DND-41 (cell line): ENCODE results near the gene EYS.
"Not testable (repeated sequence)": the region's sequence is repeated elsewhere in the genome, so short reads cannot be mapped to it uniquely, and the experiment has no call there.

Experiments
- ATAC-seq: fragments of 200-7000 bp; cut with Tn5 transposase; 3 replicates; pipeline ENCODE4 v1.9.1; 2021; ENCODE audit warnings: low read depth; ENCODE audit not compliant: insufficient read depth
- DNase-seq: peaks from one replicate; pipeline ENCODE4 v3.0.0-alpha.2; 2020
- H2AFZ ChIP-seq: 2 replicates; pipeline ENCODE4 v1.6.0; 2012; ENCODE audit warnings: low read depth, low read length
- H3K27ac ChIP-seq: 2 replicates; pipeline ENCODE4 v1.5.1; 2012; ENCODE audit warnings: low read length, inconsistent platforms
- H3K27me3 ChIP-seq: fragments of 200-600 bp; sonication (generic); 2 replicates; pipeline ENCODE4 v1.6.0; 2012; ENCODE audit warnings: low read length, mild to moderate bottlenecking, inconsistent platforms; ENCODE audit not compliant: insufficient read depth, poor library complexity
- H3K36me3 ChIP-seq: 2 replicates; pipeline ENCODE4 v1.5.1; 2012; ENCODE audit warnings: low read length, inconsistent platforms; ENCODE audit not compliant: insufficient read depth
- H3K4me1 ChIP-seq: 2 replicates; pipeline ENCODE4 v1.5.1; 2012; ENCODE audit warnings: mild to moderate bottlenecking, low read length; ENCODE audit not compliant: insufficient read depth
- H3K4me2 ChIP-seq: 2 replicates; pipeline ENCODE4 v1.6.0; 2012; ENCODE audit warnings: mild to moderate bottlenecking, moderate library complexity, low read length, inconsistent platforms; ENCODE audit not compliant: insufficient read depth
- H3K4me3 ChIP-seq, 2 experiments: fragments of 200-600 bp in 1 of 2; shearing (Covaris generic) in 1 of 2; 2 replicates each; pipeline ENCODE4 v1.5.1; 2012 to 2016; ENCODE audit warnings: inconsistent platforms in 2 of 2, low read length in 2 of 2, mild to moderate bottlenecking in 2 of 2, low read depth in 1 of 2, moderate library complexity in 1 of 2
- H3K79me2 ChIP-seq: 2 replicates; pipeline ENCODE4 v1.6.0; 2012; ENCODE audit warnings: low read length, inconsistent platforms; ENCODE audit not compliant: insufficient read depth
- H3K9ac ChIP-seq: 2 replicates; pipeline ENCODE4 v1.6.0; 2012; ENCODE audit warnings: low read depth, mild to moderate bottlenecking, inconsistent platforms, low read length, moderate library complexity
- H3K9me3 ChIP-seq: 2 replicates; pipeline ENCODE4 v1.5.1; 2012; ENCODE audit warnings: low read length, moderate library complexity, mild to moderate bottlenecking, inconsistent platforms; ENCODE audit not compliant: insufficient read depth, severe bottlenecking
- H4K20me1 ChIP-seq: 2 replicates; pipeline ENCODE4 v1.6.0; 2012; ENCODE audit warnings: low read length; ENCODE audit not compliant: insufficient read depth
- CTCF ChIP-seq: IDR thresholded peaks from 2 replicates; pipeline ENCODE4 v1.5.1; 2012; ENCODE audit warnings: borderline replicate concordance, low read length, moderate library complexity, mild to moderate bottlenecking; ENCODE audit not compliant: poor library complexity, severe bottlenecking; ENCODE audit errors: extremely low read depth
- EZH2 ChIP-seq: IDR thresholded peaks from 3 replicates; pipeline ENCODE4 v1.6.1; 2012; ENCODE audit warnings: borderline replicate concordance, low read depth, mild to moderate bottlenecking, moderate library complexity, low read length, inconsistent platforms; ENCODE audit not compliant: severe bottlenecking

EYS gene

GRCh38 chr6:64243618-64244017 lies 1463.4 kb downstream of the EYS start:
- Histone ChIP-seq H4K20me1 (no peaks in the 10 kb centered on the region), H3K79me2 (no peaks in the 10 kb centered on the region), H3K27ac (no peak overlapping the region), H3K4me1 (no peaks in the 10 kb centered on the region), H2AFZ (no peak overlapping the region), H3K36me3 (no peaks in the 10 kb centered on the region), H3K9me3 (no peaks in the 10 kb centered on the region), H3K4me3 (no peak overlapping the region), H3K4me2 (no peak overlapping the region), H3K27me3 (no peaks in the 10 kb centered on the region), H3K9ac (no peak overlapping the region)
- TF ChIP-seq EZH2 = no peak
- no peak for TF ChIP-seq CTCF
- no peak for ATAC-seq
- DNase-seq = no peak

GRCh38 chr6:64238908-64239307 lies 1468.1 kb downstream of the EYS start:
- not testable (repeated sequence) for H3K27me3 ChIP-seq, ATAC-seq, H3K4me3 ChIP-seq, H3K4me1 ChIP-seq, H3K9ac ChIP-seq, H3K4me2 ChIP-seq, DNase-seq, H3K27ac ChIP-seq, H3K36me3 ChIP-seq, H3K9me3 ChIP-seq, H2AFZ ChIP-seq, H4K20me1 ChIP-seq, H3K79me2 ChIP-seq

GRCh38 chr6:64238071-64238470 lies 1469.0 kb downstream of the EYS start:
- no peak overlapping the region for H3K4me3 ChIP-seq
- no peaks in the 10 kb centered on the region for H3K4me1 ChIP-seq
- H4K20me1 ChIP-seq = no peaks in the 10 kb centered on the region
- TF ChIP-seq CTCF = no peak
- TF ChIP-seq EZH2 = no peak
- ATAC-seq (no peak), DNase-seq (no peak)
- H3K27ac ChIP-seq = no peak overlapping the region
- H3K4me2 ChIP-seq = no peak overlapping the region
- H3K9me3 ChIP-seq = no peaks in the 10 kb centered on the region
- no peaks in the 10 kb centered on the region for H3K36me3 ChIP-seq
- no peak overlapping the region for H2AFZ ChIP-seq
- H3K79me2 ChIP-seq = no peaks in the 10 kb centered on the region
- no peaks in the 10 kb centered on the region for H3K27me3 ChIP-seq
- no peak overlapping the region for H3K9ac ChIP-seq

- Histone ChIP-seq H3K36me3 (no peaks in the 10 kb centered on the region), H3K27ac (no peak overlapping the region), H3K9me3 (no peaks in the 10 kb centered on the region), H3K27me3 (no peaks in the 10 kb centered on the region), H3K4me3 (no peak overlapping the region), H2AFZ (no peak overlapping the region), H4K20me1 (no peaks in the 10 kb centered on the region), H3K4me2 (no peak overlapping the region), H3K9ac (no peak overlapping the region), H3K79me2 (no peaks in the 10 kb centered on the region), H3K4me1 (no peaks in the 10 kb centered on the region)
- DNase-seq (no peak), ATAC-seq (no peak)
- TF ChIP-seq EZH2 (no peak), CTCF (no peak)
Observed at GRCh38 chr6:64233746-64234145, 1473.3 kb downstream of the EYS start.
